GM21447 (cell line): Measurements from ENCODE around the gene SGPL1.
"Not testable (repeated sequence)": the region's sequence is repeated elsewhere in the genome, so short reads cannot be mapped to it uniquely, and the experiment has no call there.

Experiments used
- ATAC-seq: cut with Tn5 transposase; IDR thresholded peaks from one replicate; pipeline ENCODE4 v1.9.1; 2021; ENCODE audit not compliant: unreplicated experiment

SGPL1 gene

DNA sequence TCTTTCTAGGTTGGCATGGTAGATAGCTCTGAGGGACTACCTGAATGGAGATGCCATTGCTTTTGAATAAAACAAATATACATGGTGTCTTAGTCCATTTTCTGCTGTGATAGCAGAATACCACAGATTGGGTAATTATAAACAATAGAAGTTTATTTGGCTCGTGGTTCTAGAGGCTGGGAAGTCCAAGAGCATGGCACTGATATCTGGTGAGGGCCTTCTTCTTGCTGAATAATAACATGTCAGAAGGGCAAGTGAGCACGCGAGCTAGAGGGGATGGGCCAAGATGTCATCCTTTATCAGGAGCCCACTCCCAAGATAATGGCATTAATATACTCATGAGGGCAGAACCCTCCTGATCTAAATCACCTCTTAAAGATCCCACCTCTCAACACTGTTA, 21.9 kb downstream of the SGPL1 start:
- no peak for ATAC-seq

DNA sequence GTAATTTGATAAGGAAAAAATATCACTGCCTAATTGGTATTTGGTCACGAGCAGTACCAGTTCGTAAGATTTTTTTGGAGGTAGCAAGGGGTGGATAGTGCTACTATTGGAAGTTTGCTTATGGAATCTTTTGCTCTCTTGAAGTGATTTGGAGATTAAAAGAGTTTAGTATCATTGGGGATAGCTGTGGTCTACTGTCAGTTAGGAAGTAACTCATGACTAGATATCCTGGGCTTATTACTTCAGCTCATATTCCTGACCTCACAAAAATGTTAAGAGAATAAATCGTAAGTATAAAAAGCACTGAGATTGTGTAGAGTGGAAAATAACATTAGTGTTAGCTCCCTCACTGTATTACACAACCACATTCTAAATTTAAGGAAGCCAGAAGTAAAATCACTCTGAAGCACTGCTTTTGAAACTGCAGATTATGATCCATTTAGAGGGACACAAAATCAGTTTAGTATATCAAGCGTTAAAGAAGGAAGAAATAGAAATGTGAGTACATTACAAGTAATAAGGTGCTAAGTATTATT, 22.6 kb downstream of the SGPL1 start:
- ATAC-seq: no peak

DNA sequence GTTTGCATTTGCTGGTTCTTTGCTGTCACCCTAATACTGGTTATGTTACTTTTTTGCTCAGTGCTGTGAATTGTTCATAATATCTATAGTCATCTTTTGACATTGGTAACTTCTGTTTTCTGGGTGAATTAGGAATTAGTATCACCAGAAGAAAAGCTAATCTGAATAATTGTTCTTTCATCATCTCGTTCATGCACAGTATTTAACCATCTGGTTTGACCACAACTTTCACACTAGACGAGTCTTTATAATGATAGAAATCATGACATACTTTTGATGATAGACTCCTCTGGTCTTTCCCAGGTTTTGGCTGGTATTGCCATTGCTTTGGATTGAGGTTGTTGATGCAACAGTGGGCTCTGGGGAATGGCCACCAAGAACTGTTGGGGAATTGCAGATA, 25.1 kb downstream of the SGPL1 start:
- ATAC-seq: no peak

DNA sequence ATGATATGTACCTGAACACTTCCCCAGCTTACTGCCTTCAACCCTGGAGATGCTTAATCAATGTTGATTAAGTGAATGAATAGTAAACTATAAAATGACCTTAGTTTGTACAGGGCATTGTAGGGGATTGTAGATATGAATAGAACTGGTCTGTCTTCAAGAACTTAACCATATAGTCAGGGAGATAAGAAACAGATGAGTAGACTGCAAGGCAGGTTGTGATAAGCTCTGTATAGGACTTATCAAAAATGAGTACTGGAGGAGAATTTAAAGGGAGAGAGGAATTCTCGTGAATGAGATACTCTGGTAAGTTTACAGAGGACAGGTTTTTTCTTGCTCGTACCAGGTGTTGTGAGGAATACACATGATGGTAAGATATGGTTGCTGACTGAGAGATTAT, 27.6 kb downstream of the SGPL1 start:
- ATAC-seq: no peak

DNA sequence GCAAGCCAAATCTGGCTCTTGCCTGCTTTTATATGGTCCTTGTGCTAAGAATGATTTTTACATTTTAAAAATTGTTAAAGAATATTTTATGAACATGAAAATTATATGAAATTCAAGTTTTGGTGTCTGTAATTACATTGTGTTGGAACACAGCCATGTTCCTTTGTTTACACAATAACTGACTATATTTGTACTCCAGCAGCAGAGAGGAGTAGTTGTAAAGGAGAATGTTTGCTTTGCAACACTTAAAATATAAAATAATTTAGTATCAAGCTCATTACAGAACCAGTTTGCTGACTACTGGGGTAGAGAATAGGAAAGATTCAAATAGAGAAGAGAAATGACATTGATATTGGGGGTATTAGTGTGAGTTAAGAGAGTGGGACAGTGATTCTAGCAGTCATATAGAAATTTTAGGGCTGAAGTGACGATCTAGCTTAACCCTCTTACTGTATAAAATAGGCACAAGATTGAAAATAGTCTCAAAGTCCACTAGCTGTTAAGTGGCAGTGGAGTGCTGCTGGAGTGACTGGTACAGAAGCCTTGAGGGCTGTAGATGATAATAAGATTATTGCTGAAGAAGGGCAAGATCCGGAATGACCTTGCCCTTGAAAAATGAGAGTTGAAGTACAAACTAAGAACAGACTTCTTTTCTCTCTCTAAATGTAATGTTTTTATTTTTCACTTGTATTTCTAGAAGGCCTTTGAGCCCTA, 28.2 kb downstream of the SGPL1 start:
- ATAC-seq: no peak

DNA sequence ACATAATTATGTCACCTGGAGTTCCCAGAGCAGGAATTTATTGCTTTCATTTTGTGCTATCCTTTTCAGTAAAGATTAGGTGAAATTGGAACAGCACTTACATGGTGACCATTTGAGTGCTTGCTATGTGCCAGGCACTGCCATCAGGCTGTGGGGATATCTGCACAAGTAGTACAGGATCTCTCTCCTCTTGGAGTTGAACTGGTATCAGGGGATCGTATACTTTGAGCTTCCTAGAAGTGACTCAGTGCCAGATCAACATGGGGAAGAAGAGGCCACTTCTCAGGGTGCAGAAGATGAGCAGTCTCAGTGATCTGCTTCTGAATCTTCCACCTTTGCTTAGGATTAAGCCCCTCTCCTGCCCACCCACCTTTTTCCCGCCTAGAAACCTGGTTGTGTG, 29.5 kb downstream of the SGPL1 start:
- no peak for ATAC-seq

DNA sequence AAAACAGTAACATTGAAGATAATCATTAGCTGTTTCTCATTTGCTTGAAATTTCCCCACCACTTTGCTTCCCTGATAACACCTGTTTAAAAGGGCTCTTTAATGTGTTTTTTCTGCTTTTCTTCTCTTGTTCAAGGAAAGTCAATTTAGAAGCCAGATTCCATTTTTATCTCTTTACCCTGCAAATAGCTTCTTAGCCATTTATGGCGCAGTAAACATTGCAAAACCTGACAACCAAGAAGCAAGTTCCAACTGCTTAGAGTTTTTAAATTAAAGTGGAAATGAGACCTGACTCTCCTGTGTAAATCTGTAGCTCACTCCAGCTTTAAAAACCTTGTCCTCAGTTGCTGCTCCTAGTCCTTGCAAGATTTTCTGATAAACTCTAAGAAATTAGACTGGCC, 30.1 kb downstream of the SGPL1 start:
- no peak for ATAC-seq

DNA sequence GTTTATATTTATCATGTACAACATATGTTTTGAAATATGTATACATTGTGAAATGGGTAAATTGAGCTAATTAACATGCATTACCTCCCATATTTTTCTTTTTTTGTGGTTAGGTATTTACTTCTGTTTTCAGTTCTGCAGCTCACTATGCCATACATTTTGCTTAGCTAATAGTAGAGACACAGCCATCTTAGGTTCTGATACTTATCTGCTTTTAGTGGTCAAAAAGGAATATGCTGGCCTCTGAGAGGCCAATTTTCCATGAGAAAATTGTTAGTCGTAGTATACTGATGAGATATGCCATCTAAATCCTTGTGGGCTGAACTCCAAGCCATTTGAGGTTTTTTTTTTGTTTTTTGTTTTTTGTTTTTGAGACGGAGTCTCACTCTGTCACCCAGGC, 31.0 kb downstream of the SGPL1 start:
- ATAC-seq: no peak

DNA sequence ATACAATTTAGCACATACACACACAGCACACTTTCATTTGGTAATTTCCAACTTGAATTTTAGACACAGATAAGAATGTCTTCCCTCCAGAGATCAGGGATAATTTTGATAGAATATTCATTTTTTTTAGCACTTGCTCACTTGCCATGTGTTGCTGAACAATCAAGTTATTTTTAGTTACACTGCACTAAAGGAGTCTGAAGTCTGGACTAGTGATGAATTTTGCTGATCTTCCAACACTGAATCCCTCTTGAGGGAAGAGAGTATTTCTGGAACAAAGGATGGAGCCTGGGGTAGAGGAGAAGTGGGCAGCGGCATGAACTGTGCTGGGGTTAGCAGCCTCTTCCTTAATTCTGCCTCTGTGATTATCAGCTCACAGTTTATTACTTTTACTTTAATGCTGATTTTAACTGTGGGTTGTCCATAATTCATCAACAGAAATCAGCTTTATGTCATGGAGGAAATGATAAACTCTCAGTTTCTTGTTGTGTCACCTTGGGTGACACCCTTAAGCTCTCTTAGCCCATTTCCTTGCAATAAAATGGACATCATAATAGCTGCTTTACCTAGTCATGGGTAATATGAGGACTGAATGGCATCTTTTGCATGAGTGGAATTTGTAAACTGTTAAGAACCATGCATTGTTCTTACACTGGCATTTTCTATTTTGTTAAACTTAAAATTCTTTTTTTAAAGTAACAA, 32.1 kb downstream of the SGPL1 start:
- no peak for ATAC-seq

DNA sequence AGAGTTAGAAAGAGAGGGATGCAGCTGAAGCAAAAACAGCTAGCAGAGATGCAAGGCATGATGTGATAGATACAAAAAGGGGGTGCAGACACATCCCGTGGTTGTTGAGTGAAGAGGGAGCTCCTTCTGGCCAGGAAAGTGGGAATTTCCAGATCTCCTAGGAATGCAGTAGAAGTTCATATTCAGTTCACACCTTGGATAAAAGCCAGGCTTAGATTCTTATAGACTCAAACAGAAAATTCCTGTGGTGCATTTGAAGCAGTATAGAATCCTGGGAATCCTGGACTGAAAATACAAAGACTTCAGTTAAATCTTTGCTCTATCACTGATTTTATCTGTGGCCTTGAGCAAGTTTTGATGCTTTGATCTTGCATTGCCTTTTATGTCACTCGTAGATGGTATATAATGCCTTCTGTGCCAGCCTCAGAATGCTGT, 33.9 kb downstream of the SGPL1 start:
- ATAC-seq: no peak

DNA sequence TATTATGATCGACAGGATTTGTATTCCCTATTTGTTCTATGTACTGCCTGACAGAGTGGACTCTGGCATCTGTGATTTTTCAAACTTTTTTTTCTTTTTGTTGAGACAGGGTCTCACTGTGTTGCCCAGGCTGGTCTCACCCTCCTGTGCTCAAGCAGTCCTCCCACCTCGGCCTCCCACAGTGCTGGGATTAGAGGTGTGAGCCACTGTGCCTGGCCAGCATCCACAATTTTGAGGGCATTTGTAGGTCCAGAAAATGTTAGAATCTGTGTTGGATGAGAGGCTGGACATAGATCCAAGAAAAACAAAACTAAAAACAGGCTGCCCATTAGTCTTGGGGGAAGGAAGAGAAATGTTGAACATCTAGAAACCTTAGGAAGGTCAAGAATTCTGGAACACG, 34.3 kb downstream of the SGPL1 start:
- no peak for ATAC-seq

DNA sequence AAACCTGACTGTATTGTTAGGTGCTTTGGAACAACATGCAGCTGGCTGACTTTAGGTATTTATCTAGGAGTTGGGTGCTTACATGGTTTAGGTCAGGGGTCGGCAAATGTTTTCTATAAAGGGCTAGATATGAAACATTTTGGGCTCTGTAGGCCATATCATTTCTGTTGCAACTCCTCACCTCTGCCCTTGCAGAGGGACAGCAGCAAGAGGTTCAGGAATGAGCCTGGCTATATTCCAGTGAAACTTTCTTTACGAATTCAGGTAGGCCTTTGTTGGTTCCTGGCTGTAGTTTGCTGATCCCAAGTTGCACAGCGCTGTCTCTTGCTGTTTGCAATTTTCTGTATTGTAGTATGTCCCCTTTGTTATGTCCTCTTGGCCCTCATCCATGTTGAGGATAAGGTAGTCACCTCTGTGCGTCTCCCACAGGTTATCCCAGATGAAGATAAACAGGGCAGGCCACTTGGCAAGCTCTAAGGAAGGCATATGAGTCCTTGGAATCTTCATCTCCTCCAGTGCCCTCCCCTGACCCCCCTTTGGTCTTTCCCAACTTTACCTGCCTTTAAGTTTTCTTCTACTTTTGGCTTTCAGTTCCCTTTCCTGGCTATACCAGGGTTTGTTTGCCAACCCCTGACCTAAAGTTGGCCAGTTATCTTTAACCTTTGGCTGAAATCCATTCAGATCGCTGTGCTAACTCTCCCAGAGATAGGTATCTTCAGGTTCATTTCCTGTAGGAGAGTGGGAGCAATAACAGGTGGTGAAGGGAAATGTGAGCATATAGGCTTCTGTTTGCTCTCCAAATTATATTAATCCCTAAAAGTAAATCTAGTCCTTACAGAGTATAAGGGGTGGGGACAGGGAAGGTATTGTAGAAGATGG, 36.1 kb downstream of the SGPL1 start:
- no peak for ATAC-seq

DNA sequence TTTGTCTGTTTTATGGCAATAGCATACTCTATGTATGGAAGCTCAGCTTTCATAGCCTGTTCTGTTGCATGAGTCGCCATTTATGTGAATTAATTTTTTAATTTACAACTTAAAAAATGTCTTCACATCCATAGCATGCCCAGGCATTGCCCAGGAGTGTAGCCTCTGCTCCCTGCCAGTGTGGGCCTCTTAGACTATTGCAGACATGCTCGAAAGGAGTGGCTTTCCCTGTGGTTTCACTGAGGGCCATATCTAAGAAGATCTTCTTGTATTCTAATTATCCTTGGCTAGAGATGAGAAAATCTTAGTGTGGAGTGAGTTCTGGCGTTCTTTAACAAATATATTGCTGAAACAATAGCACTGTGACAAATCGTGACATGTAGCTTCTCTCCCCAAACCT, 37.3 kb downstream of the SGPL1 start:
- ATAC-seq: no peak

DNA sequence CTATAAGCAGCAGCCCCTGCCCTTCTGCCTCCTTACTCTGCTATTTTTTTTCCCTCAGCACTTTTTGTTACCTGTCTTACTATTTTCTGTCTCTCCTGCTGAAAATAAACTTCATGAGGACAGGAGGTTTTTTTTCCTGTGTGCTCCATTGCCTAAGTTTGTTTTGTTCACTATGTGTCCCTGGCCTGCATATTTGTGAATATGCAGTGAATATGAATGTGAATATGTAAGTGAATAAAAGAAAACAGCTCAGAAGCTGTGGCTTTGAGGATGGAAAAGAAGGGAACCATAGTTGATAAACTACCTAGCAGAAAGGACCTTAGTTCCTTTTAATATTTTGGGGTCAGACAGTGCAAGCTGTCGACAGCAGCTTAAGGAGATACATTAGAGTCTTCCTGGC, 37.7 kb downstream of the SGPL1 start:
- ATAC-seq: no peak

DNA sequence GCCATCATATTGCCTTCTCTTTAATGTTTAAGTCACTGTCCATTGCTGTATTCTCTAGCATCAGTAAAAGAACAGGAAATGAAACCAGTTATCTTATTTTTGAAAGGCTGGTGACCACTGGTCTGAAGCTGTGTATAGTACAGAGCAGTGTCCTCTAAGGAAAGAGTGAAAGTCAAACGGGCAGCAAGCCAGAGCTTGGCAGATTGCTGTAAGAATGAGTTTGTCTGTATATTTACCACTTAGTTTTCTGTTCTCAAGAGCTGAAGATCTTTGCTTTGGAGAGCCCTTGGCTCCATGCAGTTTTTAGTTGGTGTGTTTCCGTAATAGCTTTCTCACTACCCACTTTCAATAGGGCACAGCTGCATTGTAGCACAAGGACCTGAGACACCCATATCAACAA, 40.7 kb downstream of the SGPL1 start:
- no peak for ATAC-seq

DNA sequence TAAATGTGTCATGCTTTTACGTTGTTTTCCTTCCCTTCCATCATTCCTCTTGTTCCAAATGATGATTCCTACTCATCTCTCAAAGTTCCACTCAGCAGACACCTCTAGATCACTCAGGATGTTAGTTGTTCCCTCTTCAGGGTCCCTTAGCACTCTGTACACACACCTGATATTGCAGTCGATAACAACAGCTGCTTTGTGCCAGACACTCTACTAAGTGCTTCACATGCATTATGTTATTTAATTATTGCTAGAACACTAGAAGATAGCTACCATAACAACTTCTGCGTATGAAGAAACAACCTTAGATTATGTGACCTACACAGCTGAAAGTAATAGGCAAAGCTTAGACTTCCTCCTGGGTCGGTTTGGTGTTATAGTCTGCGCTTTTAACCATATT, 43.0 kb downstream of the SGPL1 start:
- no peak for ATAC-seq

DNA sequence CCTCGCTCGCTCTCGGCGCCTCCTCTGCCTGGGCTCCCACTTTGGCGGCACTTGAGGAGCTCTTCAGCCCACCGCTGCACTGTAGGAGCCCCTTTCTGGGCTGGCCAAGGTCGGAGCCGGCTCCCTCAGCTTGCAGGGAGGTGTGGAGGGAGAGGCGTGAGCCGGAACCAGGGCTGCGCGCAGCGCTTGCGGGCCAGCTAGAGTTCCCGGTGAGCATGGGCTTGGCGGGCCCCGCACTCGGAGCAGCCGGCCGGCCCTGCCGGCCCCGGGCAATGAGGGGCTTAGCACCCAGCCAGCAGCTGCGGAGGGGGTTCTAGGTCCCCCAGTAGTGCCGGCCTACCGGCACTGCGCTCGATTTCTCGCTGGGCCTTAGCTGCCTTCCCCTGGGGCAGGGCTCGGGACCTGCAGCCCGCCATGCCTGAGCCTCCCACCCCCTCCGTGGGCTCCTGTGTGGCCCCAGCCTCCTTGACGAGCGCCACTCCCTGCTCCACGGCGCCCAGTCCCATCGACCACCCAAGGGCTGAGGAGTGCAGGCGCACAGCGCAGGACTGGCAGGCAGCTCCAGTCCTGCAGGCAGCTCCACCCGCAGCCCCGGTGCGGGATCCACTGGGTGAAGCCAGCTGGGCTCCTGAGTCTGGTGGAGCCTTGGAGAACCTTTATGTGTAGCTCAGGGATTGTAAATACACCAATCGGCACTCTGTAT, 45.9 kb downstream of the SGPL1 start:
- ATAC-seq: not testable (repeated sequence)

DNA sequence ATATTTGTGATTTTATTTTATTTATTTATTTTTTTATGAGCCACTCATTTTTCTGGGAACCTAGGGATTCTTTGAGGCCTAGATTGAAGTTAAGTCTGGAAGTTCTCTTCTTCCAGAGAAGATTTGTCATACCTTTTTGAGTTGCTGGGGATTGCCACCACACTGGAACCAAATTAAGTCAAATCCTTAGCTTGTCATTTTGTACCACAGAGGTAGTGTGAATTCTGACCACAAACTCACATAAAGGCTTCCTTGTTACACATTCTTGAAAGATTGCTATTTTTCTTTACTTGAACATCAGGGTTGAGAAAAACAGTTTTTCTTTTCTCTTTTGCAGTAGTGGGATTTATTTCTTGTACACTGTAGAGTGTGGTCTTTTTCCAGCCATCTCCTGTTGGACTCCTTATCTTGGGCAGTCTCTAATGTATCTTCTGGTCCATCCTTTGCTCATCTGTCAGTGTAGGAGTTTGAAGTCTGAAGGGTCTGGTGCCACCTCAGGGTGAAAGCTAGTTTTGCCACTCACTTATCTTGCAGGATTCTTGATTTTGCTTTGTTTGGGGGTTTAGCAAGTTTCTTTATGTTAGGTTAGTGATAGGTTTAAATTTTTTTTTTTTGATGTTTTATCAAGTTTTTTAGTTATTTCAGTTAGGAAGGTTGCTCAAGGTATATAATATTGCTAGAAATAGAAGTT, 47.9 kb downstream of the SGPL1 start:
- no peak for ATAC-seq

DNA sequence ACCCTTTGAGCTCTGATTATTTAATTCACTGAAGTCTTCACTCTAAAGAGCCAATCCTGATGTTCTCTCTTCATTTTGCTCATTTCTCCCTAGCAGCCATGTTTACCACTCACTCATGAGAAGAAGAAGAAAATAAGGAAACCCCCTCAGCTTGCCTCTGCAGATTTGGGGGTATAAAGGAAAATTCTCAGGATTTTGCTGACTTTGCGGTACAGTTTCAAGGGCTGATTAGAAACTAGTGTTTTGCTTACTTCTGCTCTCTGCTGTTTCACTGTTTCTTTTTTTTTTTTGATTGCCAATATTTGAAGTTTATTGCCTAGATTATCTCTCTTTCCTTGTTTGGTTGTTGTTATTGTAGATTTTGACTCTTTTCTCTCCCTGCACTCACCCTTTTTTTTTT, 49.2 kb downstream of the SGPL1 start:
- no peak for ATAC-seq

DNA sequence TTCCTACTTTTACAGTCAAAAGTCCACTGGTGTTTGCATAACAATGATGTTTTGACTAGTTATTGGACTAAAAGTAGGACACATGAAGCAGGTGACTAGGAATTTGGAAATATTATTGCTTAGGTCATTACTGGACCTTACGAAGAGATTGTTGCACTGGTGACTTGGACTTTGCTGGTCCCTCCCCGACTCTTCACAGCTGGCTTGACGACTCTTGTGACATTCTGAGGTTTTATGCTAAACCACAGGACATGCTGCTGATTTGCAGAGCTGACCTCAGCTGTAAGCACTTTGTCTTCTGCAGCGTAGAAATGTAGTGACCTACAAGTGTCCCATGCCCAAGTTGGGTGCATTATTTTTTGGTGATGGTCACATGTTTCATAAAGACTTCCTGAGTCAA, 50.7 kb downstream of the SGPL1 start:
- ATAC-seq: no peak
